H9 (cell line): ENCODE measurements around the gene IFNW1. TPM values are rescaled to one million over a fixed set of nuclear protein-coding genes. Genes with fewer than 3 reads are reported as not detected.

Experiments used
- DNase-seq: peaks from one replicate; pipeline ENCODE4 v3.0.0-alpha.2; 2017
- H2AFZ ChIP-seq: one replicate; pipeline ENCODE4 v1.6.1; 2013; ENCODE audit warnings: mild to moderate bottlenecking, low read length, control low read depth, moderate library complexity
- H2AK5ac ChIP-seq: 2 replicates; pipeline ENCODE4 v1.6.1; 2013; ENCODE audit warnings: low read length, control low read depth, mixed read lengths; ENCODE audit not compliant: insufficient read length
- H2BK120ac ChIP-seq: one replicate; pipeline ENCODE4 v1.6.1; 2013; ENCODE audit warnings: low read depth, mild to moderate bottlenecking, low read length, control low read depth, inconsistent platforms; ENCODE audit not compliant: poor library complexity, severe bottlenecking
- H2BK12ac ChIP-seq: 2 replicates; pipeline ENCODE4 v1.6.1; 2013; ENCODE audit warnings: low read length, control low read depth, mixed read lengths, low read depth; ENCODE audit not compliant: insufficient read length
- H2BK15ac ChIP-seq: 2 replicates; pipeline ENCODE4 v1.6.1; 2013; ENCODE audit warnings: low read depth, low read length, control low read depth
- H2BK20ac ChIP-seq: one replicate; pipeline ENCODE4 v1.6.1; 2013; ENCODE audit warnings: low read depth, mild to moderate bottlenecking, low read length, control low read depth, inconsistent platforms; ENCODE audit not compliant: poor library complexity, severe bottlenecking
- H2BK5ac ChIP-seq: 2 replicates; pipeline ENCODE4 v1.6.1; 2013; ENCODE audit warnings: low read length, control low read depth, mixed read lengths; ENCODE audit not compliant: insufficient read length
- H3K14ac ChIP-seq: 2 replicates; pipeline ENCODE4 v1.6.1; 2013; ENCODE audit warnings: low read length, control low read depth; ENCODE audit not compliant: insufficient read depth
- H3K18ac ChIP-seq: 2 replicates; pipeline ENCODE4 v1.6.1; 2013; ENCODE audit warnings: low read depth, mild to moderate bottlenecking, mixed read lengths, low read length, control low read depth; ENCODE audit not compliant: insufficient read length
- H3K23ac ChIP-seq: 2 replicates; pipeline ENCODE4 v1.6.1; 2013; ENCODE audit warnings: low read length, control low read depth, mixed read lengths, low read depth; ENCODE audit not compliant: insufficient read length
- H3K23me2 ChIP-seq: 2 replicates; pipeline ENCODE4 v1.6.1; 2013; ENCODE audit warnings: low read depth, mild to moderate bottlenecking, mixed read lengths, low read length, control low read depth; ENCODE audit not compliant: insufficient read length, poor library complexity, severe bottlenecking
- H3K27ac ChIP-seq: 2 replicates; pipeline ENCODE4 v1.5.1; 2013; ENCODE audit warnings: low read length, control low read depth, mixed read lengths, low read depth; ENCODE audit not compliant: insufficient read length
- H3K27me3 ChIP-seq: 2 replicates; pipeline ENCODE4 v1.6.1; 2013; ENCODE audit warnings: low read length, control low read depth, inconsistent platforms; ENCODE audit not compliant: insufficient read depth
- H3K4ac ChIP-seq: 2 replicates; pipeline ENCODE4 v1.6.1; 2013; ENCODE audit warnings: low read depth, mild to moderate bottlenecking, control low read depth, inconsistent platforms, low read length, moderate library complexity
- H3K4me1 ChIP-seq: 2 replicates; pipeline ENCODE4 v1.6.1; 2013; ENCODE audit warnings: low read length, control low read depth, inconsistent platforms; ENCODE audit not compliant: insufficient read depth
- H3K4me2 ChIP-seq: 2 replicates; pipeline ENCODE4 v1.6.1; 2013; ENCODE audit warnings: low read length, control low read depth, mixed read lengths; ENCODE audit not compliant: insufficient read length, insufficient read depth
- H3K56ac ChIP-seq: 2 replicates; pipeline ENCODE4 v1.6.1; 2013; ENCODE audit warnings: low read depth, mild to moderate bottlenecking, mixed read lengths, low read length, control low read depth; ENCODE audit not compliant: insufficient read length
- H3K79me1 ChIP-seq: 2 replicates; pipeline ENCODE4 v1.6.1; 2013; ENCODE audit warnings: low read depth, mild to moderate bottlenecking, moderate library complexity, low read length, control low read depth, inconsistent platforms; ENCODE audit not compliant: insufficient read depth, poor library complexity, severe bottlenecking
- H3K79me2 ChIP-seq: 2 replicates; pipeline ENCODE4 v1.6.1; 2013; ENCODE audit warnings: low read length, control low read depth, inconsistent platforms; ENCODE audit not compliant: insufficient read depth
- H3K9ac ChIP-seq: 2 replicates; pipeline ENCODE4 v1.6.1; 2013; ENCODE audit warnings: low read length, control low read depth, mixed read lengths; ENCODE audit not compliant: insufficient read length; ENCODE audit errors: extremely low read depth
- H3K9me3 ChIP-seq: one replicate; pipeline ENCODE4 v1.6.1; 2013; ENCODE audit warnings: low read depth, low read length, inconsistent platforms; ENCODE audit not compliant: control insufficient read depth
- H3T11ph ChIP-seq: one replicate; pipeline ENCODE4 v1.6.1; 2013; ENCODE audit warnings: mild to moderate bottlenecking, low read length, control low read depth, inconsistent platforms
- H4K20me1 ChIP-seq: one replicate; pipeline ENCODE4 v1.6.1; 2013; ENCODE audit not compliant: control insufficient read depth, insufficient read length, insufficient read depth
- H4K5ac ChIP-seq: 2 replicates; pipeline ENCODE4 v1.6.1; 2013; ENCODE audit warnings: low read depth, mild to moderate bottlenecking, mixed read lengths, low read length, control low read depth; ENCODE audit not compliant: insufficient read length
- H4K8ac ChIP-seq: replicated peaks from 2 replicates; pipeline ENCODE4 v1.6.1; 2013; ENCODE audit warnings: low read length, control low read depth, mixed read lengths, low read depth; ENCODE audit not compliant: insufficient read length
- H4K91ac ChIP-seq: 2 replicates; pipeline ENCODE4 v1.6.1; 2013; ENCODE audit warnings: low read depth, mild to moderate bottlenecking, moderate library complexity, mixed read lengths, low read length, control low read depth; ENCODE audit not compliant: insufficient read length
- H3K27ac Mint-ChIP-seq, 3 experiments: 2 replicates in 2 of 3; 3 replicates in 1 of 3; pipeline ENCODE4 v1.8.0; 2020 to 2021; ENCODE audit warnings: mixed read lengths in 3 of 3, mild to moderate bottlenecking in 1 of 3, moderate library complexity in 1 of 3
- H3K27me3 Mint-ChIP-seq: 2 replicates; pipeline ENCODE4 v1.8.0; 2021; ENCODE audit warnings: low read depth, mild to moderate bottlenecking, moderate library complexity, mixed read lengths
- H3K36me3 Mint-ChIP-seq, 3 experiments: 2 replicates in 2 of 3; 3 replicates in 1 of 3; pipeline ENCODE4 v1.8.0; 2020 to 2021; ENCODE audit warnings: low read depth in 3 of 3, mixed read lengths in 3 of 3; ENCODE audit not compliant: insufficient read depth in 1 of 3
- H3K4me1 Mint-ChIP-seq, 2 experiments: 2 replicates each; pipeline ENCODE4 v1.8.0; 2020; ENCODE audit warnings: mixed read lengths in 2 of 2
- H3K4me3 Mint-ChIP-seq, 2 experiments: 2 replicates in 1 of 2; 3 replicates in 1 of 2; pipeline ENCODE4 v1.8.0; 2020 to 2021; ENCODE audit warnings: mild to moderate bottlenecking in 2 of 2, mixed read lengths in 2 of 2, moderate library complexity in 1 of 2
- H3K9me3 Mint-ChIP-seq, 2 experiments: 2 replicates in 1 of 2; 3 replicates in 1 of 2; pipeline ENCODE4 v1.8.0; 2020; ENCODE audit warnings: mild to moderate bottlenecking in 2 of 2, mixed read lengths in 2 of 2, moderate library complexity in 1 of 2
- WGBS: extraction: QIAGEN DNeasy Blood & Tissue Kit; methylation state at CpG from one replicate; pipeline ENCODE4 v1.1.7; 2013; ENCODE audit warnings: missing lambda C conversion rate, low lambda C conversion rate, mixed read lengths; ENCODE audit not compliant: insufficient read length; ENCODE audit errors: extremely low coverage; 5-methylcytosine and 5-hydroxymethylcytosine counted together
- total RNA-seq: library from RNA; stranded (reverse); gene quantifications from 2 replicates; pipeline ENCODE4 v1.2.1, GENCODE V29; 2021
- TF ChIP-seq, protein P1 (sequence below): fragments of 200-600 bp; sonication (generic); conservative IDR thresholded peaks from 3 replicates; pipeline ENCODE4 v1.8.0; 2021; ENCODE audit warnings: antibody characterized with exemption, mild to moderate bottlenecking

IFNW1 gene
- total RNA-seq, 1 experiment from 2014 or later, result not detected

DNA sequence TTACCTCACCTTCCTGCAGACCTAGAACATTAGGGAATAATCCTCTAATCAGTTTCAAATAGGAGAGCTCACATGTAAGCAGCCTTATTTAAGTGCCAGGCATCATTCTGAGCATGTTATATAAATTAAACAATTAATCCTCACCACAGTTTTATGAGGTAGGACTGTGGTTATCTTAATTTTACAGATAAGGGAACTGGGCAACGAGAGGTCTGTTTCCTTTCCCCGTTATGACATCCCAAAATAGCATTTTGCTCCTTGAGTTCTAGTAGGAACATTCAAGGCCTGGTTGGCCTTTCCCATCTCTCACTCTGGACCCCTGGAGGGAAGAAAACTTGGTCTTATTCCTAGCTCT is 44.8 kb downstream of the IFNW1 start:
- H3K9me3 ChIP-seq, result no peaks in the 10 kb centered on the region
- H2AFZ ChIP-seq, result no peak overlapping the region
- H4K91ac ChIP-seq, result no peak overlapping the region
- no peak overlapping the region for H3K14ac ChIP-seq
- H3K23ac ChIP-seq, result no peak overlapping the region
- H3K27ac ChIP-seq, result no peak overlapping the region
- H3K4ac ChIP-seq, result no peak overlapping the region
- no peak for DNase-seq
- TF ChIP-seq, protein P1, sequence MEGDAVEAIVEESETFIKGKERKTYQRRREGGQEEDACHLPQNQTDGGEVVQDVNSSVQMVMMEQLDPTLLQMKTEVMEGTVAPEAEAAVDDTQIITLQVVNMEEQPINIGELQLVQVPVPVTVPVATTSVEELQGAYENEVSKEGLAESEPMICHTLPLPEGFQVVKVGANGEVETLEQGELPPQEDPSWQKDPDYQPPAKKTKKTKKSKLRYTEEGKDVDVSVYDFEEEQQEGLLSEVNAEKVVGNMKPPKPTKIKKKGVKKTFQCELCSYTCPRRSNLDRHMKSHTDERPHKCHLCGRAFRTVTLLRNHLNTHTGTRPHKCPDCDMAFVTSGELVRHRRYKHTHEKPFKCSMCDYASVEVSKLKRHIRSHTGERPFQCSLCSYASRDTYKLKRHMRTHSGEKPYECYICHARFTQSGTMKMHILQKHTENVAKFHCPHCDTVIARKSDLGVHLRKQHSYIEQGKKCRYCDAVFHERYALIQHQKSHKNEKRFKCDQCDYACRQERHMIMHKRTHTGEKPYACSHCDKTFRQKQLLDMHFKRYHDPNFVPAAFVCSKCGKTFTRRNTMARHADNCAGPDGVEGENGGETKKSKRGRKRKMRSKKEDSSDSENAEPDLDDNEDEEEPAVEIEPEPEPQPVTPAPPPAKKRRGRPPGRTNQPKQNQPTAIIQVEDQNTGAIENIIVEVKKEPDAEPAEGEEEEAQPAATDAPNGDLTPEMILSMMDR, result no peak
- H3K4me1 ChIP-seq, result no peaks in the 10 kb centered on the region
- no peak overlapping the region for H2BK20ac ChIP-seq
- no peaks in the 10 kb centered on the region for H3K23me2 ChIP-seq
- no peak overlapping the region for H3K56ac ChIP-seq
- H3K27me3 ChIP-seq, result no peaks in the 10 kb centered on the region
- Mint-ChIP-seq H3K9me3 (no peaks in the 10 kb centered on the region), H3K4me3 (no peak overlapping the region), H3K27me3 (no peaks in the 10 kb centered on the region; the same call in 1 of the 2 replicates), H3K36me3 (no peaks in the 10 kb centered on the region), H3K4me1 (0 out of 4 replicates have a peak, but pooled peaks cover 0 to 6% of the 10 kb centered on the region in 2 experiments), H3K27ac (no peak overlapping the region)
- H3K79me1 ChIP-seq, result no peaks in the 10 kb centered on the region
- no peak overlapping the region for H2BK12ac ChIP-seq
- no peak overlapping the region for H4K8ac ChIP-seq
- H2BK120ac ChIP-seq, result no peak overlapping the region
- H3K18ac ChIP-seq, result no peak overlapping the region
- no peaks in the 10 kb centered on the region for H3K79me2 ChIP-seq
- H4K5ac ChIP-seq, result no peak overlapping the region
- no peak overlapping the region for H3K9ac ChIP-seq
- no CpG with 5 or more reads among the region's 2 CpGs for WGBS
- no peak overlapping the region for H3T11ph ChIP-seq
- no peaks in the 10 kb centered on the region for H4K20me1 ChIP-seq
- no peak overlapping the region for H2AK5ac ChIP-seq
- H3K4me2 ChIP-seq, result no peak overlapping the region
- no peak overlapping the region for H2BK5ac ChIP-seq
- H2BK15ac ChIP-seq, result no peak overlapping the region
